NCI-H526 (cell line): ENCODE results near the gene AP1B1.
"Not testable (repeated sequence)": the region's sequence is repeated elsewhere in the genome, so short reads cannot be mapped to it uniquely, and the experiment has no call there.

Experiments used
- DNase-seq, 2 experiments: peaks; one replicate each; lab custom pipeline; 2025; lab: John Stamatoyannopoulos, UW

Gene AP1B1

DNA sequence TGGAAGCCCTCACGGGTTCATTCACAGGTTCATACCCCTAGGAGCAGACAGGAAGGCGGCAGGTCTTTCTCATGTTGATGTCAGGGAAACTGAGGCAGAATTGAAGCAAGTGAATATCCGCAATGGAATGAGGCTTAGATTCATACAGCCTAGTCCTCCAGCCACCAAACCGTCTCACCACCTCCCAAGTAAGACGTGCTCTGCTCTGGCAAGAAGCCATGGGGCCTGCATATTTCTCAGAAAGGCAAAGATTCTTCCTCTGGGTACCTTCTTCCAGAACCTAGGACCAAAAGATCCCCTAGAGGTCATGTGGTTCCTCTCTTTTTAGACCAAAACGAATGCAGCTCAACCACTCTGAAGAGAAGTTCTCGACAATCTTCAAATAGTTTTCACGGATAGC is 1.7 kb downstream of the AP1B1 start:
- DNase-seq: no peak

DNA sequence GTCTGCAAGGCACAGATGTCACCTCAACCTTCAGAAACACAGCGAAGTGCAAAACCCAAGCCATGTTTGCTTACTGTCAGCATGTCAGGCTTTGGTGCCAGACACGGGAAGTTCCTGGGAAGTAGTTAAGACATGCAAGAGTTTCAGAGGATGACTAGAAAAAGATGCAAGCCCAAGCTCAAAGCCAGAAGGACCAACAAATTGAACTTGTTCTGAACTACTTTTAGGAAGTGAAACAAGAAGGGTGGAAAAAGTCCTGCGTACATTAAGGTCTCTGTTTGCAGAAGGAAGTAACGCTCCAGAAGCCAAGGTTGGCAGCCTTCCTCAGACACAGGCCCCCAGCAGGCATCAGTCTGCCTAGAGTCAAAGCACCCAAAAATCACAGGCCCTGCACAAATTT is 2.6 kb downstream of the AP1B1 start:
- no peak for DNase-seq

DNA sequence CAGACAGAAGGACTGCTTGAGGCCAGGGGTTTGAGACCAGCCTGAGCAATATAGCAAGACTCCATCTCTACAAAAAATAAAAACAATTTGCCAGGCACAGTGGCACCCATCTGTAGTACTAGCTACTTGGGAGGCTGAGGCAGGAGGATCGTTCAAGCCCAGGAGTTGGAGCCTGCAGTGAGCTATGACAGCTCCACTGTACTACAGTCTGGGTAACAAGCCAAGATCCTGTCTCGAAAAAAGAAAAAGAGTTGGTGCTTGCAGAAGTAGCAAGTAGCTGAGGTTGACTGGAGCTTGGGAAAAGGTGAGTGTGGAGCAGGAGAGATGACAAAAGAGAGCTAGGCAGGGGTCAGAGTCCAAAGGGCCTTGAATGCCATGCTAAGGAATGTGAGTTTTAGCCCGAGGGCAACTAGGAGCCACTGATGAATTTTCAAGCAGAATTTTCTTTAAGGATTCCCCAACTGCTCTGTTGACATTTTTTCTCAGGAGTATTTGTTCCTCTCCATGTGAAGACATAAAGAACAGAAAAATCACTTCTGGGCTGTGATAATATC is 3.1 kb downstream of the AP1B1 start:
- DNase-seq: no peak

DNA sequence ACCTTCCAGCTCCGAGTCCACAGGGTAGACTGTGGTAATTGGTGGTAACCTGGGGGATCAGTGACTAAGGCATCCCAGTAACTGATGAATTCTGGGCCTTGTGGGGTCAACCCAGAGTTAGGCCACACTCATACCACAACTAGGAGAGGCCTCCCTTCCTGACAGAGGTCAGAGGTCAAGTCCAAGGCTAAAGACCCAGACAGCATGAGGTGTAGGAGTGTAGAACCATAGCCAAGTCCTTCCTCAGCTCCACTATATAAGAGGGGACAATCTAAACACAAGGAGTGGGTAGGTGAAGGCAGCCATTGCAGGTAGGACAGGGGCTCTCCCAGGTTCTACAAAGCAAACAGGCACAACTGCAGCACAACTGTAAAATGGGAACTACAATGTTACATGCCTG is 4.6 kb downstream of the AP1B1 start:
- DNase-seq: no peak

DNA sequence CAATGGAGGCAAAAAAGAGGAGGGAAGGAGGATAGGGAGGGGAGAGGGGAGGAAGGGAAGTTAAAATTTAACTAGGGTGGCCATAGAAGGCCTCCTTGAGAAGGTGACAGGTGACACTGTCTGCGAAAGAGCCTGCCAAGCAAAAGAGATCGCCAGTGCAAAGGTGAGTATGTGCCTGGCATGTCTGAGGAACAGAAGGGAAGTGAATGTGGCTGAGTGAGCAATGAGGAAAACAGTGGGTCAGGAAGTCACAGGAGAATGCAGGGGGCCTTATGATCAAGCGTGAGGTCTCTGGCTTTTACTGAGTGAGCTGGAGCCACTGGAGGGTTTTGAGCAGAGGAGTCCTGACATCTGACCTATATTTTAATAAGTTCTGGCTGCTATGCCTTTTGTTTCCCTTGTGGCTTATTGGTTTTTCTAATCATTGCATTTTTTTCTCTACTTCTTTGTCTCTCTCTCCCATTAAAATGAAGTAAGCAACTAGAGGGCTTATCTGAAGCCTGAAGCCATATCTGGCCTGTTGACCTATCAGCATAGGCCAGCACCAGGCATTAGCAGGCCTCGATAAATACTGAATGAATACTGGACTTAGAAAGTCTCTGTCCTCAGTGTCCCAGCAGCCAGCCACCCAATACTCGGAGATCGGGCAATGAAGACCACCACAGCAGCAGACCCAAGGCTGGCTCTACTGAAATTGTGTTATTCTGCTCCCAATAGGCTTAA is 5.6 kb downstream of the AP1B1 start:
- DNase-seq: no peak

DNA sequence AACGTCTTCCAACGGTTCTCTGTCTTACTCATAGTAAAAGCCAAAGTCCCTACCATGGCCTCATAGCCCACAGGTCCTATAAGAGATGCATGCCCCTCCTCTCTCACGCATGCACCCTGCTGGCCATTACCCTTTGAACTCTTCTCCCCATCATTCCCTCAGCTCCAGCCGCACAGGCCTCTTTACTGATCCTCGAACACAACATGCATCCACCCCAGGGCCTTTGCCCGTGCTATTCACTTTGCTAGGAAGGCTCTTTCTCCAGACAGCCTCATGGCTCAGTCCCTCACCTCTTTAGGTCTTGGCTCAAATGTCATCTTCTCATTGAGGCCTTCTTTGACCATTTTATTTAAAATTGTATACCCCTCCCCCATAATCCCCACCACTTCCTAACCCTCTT is 7.5 kb downstream of the AP1B1 start:
- no peak for DNase-seq

DNA sequence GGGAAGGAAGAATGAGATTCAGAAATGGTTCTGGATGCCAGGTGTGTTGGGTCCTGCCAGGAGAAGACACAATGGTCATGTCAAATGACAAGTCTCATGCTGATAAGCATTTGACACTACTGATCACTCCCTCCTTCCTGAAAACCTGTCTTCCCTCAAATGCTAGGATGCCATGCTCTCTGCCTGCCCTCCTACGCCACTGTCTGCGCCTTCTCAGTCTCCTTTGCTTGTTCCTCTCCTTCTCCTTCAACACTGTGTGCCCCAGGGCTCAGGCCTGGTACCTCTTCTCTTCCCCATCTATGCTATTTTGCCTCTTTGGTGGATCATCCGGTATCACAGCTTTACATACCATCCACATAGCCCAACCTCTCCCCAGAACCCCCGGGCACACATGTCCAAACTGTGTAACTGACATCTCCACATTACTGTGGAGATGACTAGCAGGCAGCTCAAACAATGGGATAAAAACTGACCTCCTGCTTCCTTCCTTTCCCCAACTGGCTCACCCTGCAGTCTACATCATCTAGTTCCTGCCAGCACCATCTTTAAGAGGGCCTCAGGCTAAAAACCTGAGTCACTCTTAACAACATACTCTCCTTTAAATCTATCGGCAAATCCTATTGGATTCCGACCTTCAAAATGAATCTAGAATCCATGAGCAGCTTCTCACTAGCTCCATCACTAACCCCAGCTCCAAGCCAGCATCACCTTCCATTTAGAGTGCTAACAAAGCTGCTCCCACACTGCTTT is 8.2 kb downstream of the AP1B1 start:
- DNase-seq: no peak

DNA sequence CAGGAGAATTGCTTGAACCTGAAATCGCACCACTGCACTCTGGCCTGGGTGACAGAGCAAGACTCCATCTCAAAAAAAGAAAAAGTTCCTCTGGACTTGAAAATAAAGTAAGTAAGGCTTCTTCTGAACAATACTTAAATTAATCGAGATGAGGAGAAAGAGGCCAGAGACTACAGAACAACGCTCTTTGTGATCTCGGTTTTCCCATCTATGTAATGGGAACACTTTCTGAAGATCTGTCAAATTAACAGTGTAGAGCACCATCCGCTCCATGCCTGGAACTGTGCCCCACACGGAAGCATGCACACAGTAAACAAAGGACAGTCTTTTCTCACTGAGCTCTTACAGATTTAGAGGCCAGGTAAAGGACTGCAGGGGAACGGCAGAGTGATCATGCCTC is 9.1 kb downstream of the AP1B1 start:
- DNase-seq: no peak

DNA sequence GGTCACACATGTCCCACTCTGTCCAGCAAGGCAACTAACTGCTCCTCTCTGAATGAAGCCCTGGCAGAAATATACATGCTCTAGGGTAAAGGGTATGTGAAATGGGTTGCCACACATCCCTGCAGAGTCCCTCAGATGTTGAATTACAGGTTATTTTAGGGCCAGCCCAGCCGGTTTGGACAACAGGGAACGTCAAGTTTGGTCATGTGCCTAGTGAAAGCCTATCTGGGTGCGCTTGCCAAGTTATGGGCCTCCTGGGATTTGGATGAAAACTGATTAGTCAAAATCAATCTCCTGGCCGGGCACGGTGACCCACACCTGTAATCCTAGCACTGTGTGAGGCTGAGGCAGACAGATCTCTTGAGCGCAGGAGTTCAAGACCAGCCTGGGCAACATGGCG is 10.4 kb downstream of the AP1B1 start:
- DNase-seq: peak in 1 of 2 experiments; percentile 45

DNA sequence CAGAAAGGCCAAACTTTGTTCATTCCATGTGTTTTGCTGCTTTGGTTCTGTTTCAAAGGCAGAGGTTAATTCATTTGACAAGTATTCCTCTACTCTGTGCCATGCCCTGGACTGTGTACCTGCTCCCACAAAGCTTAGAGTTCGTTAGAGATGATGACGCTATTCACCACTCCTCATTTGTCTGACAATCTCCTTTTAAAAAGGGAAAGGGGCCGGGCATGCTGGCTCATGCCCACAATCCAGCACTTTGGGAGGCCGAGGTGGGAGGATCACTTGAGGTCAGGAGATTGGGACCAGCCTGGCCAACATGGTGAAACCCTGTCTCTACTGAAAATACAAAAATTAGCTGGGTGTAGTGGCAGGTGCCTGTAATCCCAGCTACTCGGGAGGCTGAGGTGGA is 11.7 kb downstream of the AP1B1 start:
- not testable (repeated sequence) for DNase-seq

DNA sequence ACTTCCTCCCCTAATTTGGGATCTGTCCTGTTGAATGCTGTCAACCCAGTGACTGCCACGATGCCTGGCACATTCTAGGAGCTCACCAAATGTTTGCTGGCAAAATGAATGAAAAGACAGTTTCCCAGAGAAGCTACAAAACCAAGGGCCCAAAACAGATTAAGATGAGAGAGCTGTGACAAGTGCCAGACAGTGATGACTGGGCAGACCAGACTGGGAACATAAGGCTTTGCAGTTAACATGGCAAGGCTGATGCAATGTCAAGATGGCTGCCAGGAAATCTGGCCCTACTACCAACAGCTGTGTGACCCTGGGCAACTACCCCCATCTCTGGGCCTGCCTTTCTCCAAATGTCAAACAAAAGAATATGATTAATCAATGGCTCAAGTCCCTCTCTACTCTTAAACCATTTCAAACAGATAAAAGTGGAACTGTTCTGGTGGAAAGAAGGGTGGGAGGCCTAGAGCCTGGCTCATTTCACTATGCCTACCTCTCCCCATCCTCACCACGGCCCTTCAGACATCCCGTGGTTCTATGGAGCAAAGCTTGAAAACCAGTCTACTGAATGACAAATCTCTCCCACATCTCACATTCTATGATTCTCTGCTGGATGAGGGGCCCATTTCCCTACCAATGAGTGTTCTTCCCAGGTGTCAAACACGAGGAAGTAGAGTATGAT is 12.8 kb downstream of the AP1B1 start:
- no peak for DNase-seq

DNA sequence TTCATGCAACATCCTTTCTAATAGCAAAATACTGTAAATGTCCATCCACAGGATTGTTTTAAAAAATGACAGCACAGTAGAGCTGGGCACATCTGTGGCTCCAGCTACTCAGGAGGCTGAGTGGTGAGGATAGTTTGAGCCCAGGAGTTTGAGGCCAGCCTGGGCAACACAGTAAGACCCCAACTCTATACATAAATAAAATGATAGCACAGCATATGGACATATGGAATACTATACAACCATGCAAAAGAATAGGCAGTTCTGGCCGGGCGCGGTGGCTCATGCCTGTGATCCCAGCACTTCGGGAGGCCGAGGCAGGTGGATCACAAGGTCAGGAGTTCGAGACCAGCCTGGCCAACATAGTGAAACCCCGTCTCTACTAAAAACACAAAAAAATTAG is 13.6 kb downstream of the AP1B1 start:
- DNase-seq: not testable (repeated sequence)

DNA sequence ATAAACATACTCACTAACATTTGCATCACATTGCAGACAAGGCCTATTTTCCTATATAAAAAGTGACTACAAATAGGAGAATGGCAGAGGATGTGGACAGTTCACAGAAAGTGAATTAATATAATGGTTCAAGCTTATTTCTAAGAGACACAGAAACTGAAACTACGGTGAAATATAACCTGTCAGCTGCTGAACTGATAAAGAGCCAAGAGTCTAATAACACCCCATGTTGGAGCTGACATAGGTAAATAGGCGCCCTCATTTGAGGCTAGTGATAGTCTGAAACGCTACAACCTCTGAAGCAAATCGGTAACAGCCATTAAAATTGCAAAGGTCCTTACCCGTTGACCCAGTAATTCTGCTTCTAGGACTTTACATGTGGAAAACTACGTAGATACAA is 14.0 kb downstream of the AP1B1 start:
- no peak for DNase-seq

DNA sequence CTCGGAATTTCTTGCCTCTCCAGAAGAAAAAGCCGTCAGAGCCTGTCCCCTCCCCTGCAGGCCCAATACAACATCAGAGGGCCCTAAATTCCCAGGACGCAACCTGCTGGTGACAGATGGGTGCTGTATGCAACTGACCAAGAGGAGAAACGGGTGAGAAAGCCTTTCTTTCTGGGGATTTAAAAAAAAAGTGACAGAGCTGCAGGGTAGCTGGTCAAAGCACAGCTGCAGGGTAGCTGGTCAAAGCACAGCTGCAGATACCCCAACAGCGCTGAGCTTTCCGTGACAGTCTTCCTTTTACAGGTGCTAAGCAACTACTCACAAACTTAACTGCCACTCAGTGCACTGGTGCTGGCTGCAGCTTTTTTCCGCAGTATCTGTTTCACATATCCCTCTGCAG is 17.8 kb downstream of the AP1B1 start:
- no peak for DNase-seq

DNA sequence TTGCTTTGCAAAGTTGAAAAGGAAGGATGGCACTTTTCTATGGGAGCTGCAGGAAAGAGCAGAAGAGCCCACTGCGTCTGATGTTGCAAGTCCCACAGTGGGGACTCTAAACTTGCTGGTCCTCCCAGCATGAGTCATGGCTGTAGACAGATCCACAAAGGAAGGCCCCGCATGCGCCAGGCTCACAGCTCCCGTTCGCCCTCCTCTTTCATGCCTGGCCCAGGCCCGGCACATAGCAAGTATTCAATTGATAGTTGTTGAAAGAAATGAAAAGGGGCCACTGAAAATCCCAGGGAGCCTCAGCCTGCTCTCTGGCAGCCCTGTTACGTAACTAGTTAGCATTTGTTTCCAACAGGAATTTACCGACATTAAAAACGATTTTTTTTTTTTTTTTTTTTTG is 18.9 kb downstream of the AP1B1 start:
- no peak for DNase-seq

DNA sequence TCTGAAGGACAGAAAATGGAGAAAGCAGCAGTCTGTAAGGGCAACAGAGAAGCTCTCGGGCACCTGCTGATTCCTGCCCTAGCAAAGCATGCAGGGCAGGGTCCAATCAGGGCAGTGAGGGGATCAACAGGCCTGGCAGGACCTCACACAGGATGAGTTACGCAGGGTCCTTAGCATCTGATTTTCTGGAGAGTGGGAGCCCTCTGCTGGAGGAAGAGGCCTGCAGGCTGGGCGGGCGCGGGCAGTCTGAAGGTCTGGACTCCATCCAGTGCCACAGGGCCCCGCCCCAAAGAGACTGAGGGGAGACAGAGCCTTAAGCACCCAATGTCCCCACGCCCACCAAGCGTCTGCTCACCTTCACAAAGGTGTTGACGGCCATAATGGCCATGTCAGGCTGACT is 28.9 kb downstream of the AP1B1 start:
- DNase-seq: peak in 1 of 2 experiments; percentile 46

DNA sequence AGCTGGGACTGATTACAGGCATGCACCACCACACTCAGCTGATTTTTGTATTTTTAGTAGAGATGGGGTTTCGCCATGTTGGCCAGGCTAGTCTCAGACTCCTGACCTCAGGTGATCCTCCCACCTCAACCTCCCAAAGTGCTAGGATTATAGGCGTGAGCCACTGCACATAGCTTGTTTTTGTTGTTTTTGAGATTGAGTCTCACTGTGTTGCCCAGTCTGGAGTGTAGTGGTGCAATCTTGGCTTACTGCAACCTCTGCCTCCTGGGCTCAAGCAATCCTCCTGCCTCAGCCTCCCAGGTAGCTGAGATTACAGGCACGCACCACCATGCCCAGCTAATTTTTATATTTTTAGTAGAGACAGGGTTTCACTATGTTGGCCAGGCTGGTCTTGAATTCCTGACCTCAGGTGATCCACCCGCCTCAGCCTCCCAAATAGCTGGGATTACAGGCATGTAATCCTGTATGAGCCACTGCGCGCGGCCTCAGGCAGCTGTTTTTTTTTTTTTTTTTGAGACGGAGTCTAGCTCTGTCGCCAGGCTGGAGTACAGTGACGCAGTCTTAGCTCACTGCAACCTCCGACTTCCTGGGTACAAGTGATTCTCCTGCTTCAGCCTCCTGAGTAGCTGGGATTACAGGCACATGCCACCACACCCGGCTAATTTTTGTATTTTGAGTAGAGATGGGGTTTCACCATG is 31.0 kb downstream of the AP1B1 start:
- not testable (repeated sequence) for DNase-seq

DNA sequence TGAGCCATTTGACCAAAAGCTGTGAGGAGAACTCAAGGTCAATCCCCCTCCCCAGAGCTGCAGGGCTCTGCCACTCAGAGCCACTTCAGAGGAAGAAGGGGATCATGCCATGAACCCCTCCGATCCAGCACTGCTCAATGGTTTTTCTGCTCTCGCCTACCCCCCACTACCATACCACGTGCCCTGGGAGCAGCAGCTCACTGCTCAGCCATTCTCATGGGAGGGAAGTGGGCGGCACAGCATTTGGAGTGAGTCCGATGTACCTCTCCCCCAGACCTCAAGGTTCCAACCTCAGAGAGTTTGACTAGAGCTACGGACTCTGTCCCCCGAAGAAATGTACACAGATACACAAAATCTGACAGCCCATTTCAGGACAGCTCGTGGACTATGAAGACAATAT is 34.5 kb downstream of the AP1B1 start:
- DNase-seq: no peak

DNA sequence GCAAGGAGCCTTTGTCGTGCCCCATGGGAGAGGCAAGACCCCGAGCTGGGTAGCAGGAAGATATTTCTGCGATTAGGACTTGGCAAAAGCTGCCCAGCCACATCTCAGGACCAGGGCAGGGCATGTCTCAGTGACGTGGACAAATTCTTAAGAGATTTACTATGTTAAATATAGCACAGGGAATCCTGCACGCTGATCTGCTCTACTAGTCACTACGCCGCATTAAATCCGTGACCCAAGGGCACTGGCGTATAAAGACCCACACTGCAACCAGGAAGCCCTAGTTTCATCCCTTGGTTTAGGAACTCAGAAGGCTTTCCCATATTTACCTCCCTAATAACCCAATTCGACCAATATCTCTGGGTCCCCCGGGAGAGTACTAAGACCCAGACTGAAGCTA is 35.1 kb downstream of the AP1B1 start:
- no peak for DNase-seq

DNA sequence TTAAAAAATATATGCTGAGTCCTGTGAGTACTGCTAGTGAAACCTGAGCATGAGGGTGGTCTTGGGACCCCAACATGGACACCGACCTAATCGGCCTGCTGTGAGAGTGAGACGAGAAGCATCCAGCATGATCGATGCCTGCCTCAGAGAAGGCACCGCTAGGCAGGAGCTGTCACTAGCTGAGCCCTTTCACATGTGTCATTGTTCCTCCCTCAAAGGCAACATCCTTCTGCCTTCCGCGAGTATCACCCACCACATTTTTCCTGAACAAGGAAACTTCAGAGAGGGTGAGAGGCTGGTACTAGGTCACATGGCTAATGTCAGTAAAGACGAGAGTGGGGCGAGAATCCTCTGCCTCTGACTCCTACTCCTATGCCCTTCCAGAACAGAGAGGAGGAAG is 35.6 kb downstream of the AP1B1 start:
- DNase-seq: no peak

DNA sequence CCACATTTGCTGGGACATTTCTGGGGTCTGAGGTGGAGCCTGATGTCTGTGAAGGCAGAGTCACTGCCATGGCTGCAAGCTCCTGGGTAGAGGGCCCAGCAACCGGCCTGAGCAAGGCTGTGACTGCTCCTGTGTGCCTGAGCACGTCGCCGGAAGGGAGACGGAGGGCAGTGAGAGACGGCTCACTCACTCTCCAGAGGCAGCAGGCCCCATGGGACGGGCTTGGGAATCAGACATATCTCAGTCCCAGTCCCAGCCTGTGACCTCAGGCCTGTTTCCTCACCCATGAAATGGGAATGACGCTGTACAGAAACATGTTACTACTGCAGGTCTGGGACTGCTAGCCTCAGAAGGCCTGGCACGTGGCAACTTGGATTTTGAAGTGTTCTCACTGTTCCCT is 36.5 kb downstream of the AP1B1 start:
- DNase-seq: no peak

DNA sequence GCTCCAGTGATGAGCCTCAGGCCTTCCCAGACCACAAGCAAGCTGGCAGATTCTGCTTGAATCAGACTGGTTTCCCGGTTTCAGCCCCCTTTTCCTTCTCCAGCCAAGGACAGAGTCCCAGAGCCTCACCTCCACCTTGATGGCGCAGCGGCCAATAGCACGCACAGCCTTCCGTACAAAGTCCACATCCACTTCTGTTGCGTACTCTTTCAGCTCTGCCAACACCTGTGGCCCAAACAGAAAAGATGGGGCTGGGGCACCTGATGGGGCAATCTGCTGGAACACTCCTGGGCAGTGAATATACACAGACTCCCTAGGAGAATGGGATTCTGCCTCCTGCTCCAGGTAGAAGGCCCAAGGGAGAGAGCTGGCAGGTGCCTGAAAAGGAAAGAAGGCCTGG is 37.3 kb downstream of the AP1B1 start:
- no peak for DNase-seq
